Stimulated activated naive CD4-positive, alpha-beta T cell (primary cell): ENCODE measurements around the gene CLIC5.

Experiments used
- DNase-seq, 6 experiments: peaks; one replicate each; lab custom pipeline; 2025; lab: John Stamatoyannopoulos, UW

Gene CLIC5

GRCh38 chr6:45892196-45892595 lies 123.5 kb downstream of the CLIC5 start:
- DNase-seq, result no peak

GRCh38 chr6:45886776-45887175 lies 128.9 kb downstream of the CLIC5 start:
- no peak for DNase-seq

GRCh38 chr6:45884336-45884735 lies 131.3 kb downstream of the CLIC5 start:
- DNase-seq, result no peak

GRCh38 chr6:45882671-45883070 lies 133.0 kb downstream of the CLIC5 start:
- DNase-seq, result no peak

- no peak for DNase-seq
These were observed 133.8 kb downstream of the CLIC5 start for GRCh38 chr6:45881705-45882467.

GRCh38 chr6:45880676-45881075 lies 135.0 kb downstream of the CLIC5 start:
- no peak for DNase-seq

GRCh38 chr6:45880159-45880558 lies 135.5 kb downstream of the CLIC5 start:
- no peak for DNase-seq

GRCh38 chr6:45877970-45878590 lies 137.6 kb downstream of the CLIC5 start:
- no peak for DNase-seq

GRCh38 chr6:45872827-45873365 lies 142.8 kb downstream of the CLIC5 start:
- no peak for DNase-seq

- DNase-seq, result no peak
These were observed 145.1 kb downstream of the CLIC5 start for GRCh38 chr6:45870531-45870930.

- no peak for DNase-seq
These were observed 151.0 kb downstream of the CLIC5 start for GRCh38 chr6:45864651-45865050.

- DNase-seq, result no peak
These were observed 157.0 kb downstream of the CLIC5 start for GRCh38 chr6:45858691-45859090.

- DNase-seq, result no peak
These were observed 157.8 kb downstream of the CLIC5 start for GRCh38 chr6:45857827-45858226.

- no peak for DNase-seq
These were observed 159.8 kb downstream of the CLIC5 start for GRCh38 chr6:45855642-45856394.

GRCh38 chr6:45854149-45854742 lies 161.4 kb downstream of the CLIC5 start:
- DNase-seq, result no peak

- DNase-seq, result no peak
These were observed 164.6 kb downstream of the CLIC5 start for GRCh38 chr6:45851034-45851400.

GRCh38 chr6:45850378-45851033 lies 165.2 kb downstream of the CLIC5 start:
- DNase-seq, result no peak

- no peak for DNase-seq
These were observed 170.1 kb downstream of the CLIC5 start for GRCh38 chr6:45845567-45845966.

- no peak for DNase-seq
These were observed 170.7 kb downstream of the CLIC5 start for GRCh38 chr6:45844986-45845385.

- no peak for DNase-seq
These were observed 171.7 kb downstream of the CLIC5 start for GRCh38 chr6:45843848-45844521.

GRCh38 chr6:45841062-45841461 lies 174.6 kb downstream of the CLIC5 start:
- no peak for DNase-seq
